Activated T-cell treated with anti-CD3 and anti-CD28 coated beads for 1 hour (primary cell): ENCODE results near the gene CFD.

ENCODE experiments used
- DNase-seq: peaks from one replicate; pipeline ENCODE4 v3.0.0-alpha.2; 2020; ENCODE audit warnings: low read depth

CFD gene

DNA sequence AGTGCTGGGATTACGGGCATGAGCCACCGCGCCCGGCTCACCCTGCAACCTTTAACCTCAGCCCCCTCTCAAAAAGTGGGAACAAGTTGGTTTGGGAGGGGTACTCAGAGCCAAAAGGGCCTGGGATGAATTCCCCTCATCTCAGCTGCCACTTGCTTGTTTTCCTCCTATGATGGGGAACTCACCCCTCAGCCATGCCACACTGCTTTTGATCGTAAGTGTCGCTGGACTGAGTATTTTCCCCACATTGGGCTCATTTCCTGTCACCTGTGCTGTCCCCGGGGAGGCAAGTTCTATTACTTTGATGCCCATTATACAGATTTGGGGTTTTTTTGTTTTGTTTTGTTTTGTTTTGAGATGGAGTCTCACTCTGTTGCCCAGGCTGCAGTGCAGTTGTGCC is 47.0 kb downstream of the CFD start:
- DNase-seq = no peak

DNA sequence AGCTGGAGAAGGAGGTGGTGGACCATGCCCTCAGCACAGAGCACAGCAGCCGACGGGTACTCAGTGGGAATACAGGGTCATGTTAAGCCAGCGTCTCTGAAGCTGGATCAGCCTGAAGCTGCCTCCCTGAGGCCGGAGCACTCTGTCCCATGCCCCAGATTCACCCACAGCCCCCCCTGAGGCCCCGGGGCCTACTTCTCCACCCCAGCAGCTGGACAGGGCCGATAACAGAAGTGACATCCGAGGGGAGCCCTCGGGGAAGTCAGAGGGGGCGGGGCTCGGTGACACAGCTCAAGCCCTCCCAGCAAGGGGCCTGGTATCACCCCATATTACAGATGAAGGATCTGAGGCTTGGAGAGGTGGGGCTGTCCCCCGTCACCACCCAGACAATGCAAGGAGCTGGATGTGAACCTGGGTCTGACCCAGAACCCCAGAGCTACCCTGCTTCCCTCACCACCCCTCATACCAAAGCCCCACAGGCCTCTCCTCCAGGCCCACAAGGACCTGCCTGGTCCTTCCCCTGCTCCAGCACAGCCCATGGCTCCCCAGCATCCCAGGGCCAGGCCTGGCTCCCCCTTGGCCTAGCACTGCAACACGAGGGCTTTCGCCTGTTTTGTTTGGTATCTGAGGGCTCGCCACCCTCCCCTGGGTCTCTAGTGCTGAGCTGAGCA is 47.9 kb downstream of the CFD start:
- no peak for DNase-seq

DNA sequence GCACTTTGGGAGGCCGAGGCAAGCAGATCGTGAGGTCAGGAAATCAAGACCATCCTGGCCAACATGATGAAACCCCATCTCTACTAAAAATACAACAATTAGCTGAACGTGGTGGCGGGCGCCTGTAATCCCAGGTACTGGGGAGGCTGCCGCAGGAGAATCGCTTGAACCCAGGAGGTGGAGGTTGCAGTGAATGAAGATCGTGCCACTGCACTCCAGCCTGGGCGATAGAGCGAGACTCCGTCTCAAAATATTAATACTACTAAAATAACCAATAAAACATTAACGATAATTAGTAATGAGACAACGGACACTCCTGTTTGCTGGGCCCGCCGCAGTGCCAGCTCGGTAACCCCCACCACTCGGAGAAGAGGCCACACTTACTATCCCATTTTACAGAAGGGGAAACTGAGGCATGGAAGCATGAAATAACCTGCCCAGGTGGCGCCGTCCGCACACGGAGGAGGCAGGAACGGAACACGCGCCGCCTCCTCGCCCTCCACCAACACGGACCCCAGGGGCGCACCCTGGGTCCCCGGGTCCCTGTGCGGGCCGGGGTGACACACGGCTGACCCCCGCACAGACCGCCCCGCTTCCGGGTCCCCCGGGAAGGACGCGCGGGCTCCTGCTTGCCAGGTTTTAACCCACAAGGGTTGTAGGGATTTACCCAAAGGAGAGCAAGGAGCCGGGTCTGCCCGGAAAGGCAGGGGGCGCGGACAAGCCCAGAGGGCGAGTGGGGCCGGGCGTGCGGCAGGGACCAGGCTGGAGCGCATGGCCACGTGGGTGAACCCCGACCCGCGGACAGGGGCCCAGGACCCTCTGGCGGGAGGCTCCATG is 52.0 kb downstream of the CFD start:
- no peak for DNase-seq

GRCh38 chr19:912181-913079 is 53.0 kb downstream of the CFD start:
- DNase-seq = no peak
